GM18505 (cell line): ENCODE measurements around the gene TMEM238L.

Source experiments
- ATAC-seq: cut with Tn5 transposase; IDR thresholded peaks from one replicate; pipeline ENCODE4 v1.9.1; 2021; ENCODE audit not compliant: unreplicated experiment
- POLR2A ChIP-seq: IDR thresholded peaks from 4 replicates; pipeline ENCODE4 v1.6.1; 2011; ENCODE audit warnings: borderline replicate concordance; ENCODE audit not compliant: insufficient read depth, insufficient read length; ENCODE audit errors: extremely low read depth

Gene TMEM238L

GRCh38 chr17:10821770-10822169, 17.9 kb upstream of the TMEM238L start:
- TF ChIP-seq POLR2A, result no peak
- ATAC-seq, result no peak

GRCh38 chr17:10821054-10821453, 17.2 kb upstream of the TMEM238L start:
- no peak for ATAC-seq
- TF ChIP-seq POLR2A, result no peak

- TF ChIP-seq POLR2A, result no peak
Observed at GRCh38 chr17:10815319-10815718, 11.4 kb upstream of the TMEM238L start.

GRCh38 chr17:10814075-10814474, 10.2 kb upstream of the TMEM238L start:
- no peak for ATAC-seq
- no peak for TF ChIP-seq POLR2A

More at GRCh38 chr17:10815319-10815718, 11.4 kb upstream of the TMEM238L start:
- ATAC-seq, result no peak

GRCh38 chr17:10812674-10813073, 8.8 kb upstream of the TMEM238L start:
- no peak for ATAC-seq
- no peak for TF ChIP-seq POLR2A

GRCh38 chr17:10809605-10810004, 5.7 kb upstream of the TMEM238L start:
- ATAC-seq, result no peak
- no peak for TF ChIP-seq POLR2A

- no peak for TF ChIP-seq POLR2A
- ATAC-seq, result no peak
Observed at GRCh38 chr17:10807704-10808128, 3.8 kb upstream of the TMEM238L start.

- no peak for TF ChIP-seq POLR2A
- no peak for ATAC-seq
Observed at GRCh38 chr17:10806545-10807262, 2.8 kb upstream of the TMEM238L start.

GRCh38 chr17:10805911-10806310, 2.0 kb upstream of the TMEM238L start:
- ATAC-seq, result no peak
- no peak for TF ChIP-seq POLR2A

- ATAC-seq, result no peak
- TF ChIP-seq POLR2A, result no peak
Observed at GRCh38 chr17:10804546-10804945, 647 bp upstream of the TMEM238L start.

- no peak for ATAC-seq
Observed at GRCh38 chr17:10803350-10803749, 549 bp downstream of the TMEM238L start.

GRCh38 chr17:10802496-10803284, 1.2 kb downstream of the TMEM238L start:
- no peak for ATAC-seq
- no peak for TF ChIP-seq POLR2A

More at GRCh38 chr17:10803350-10803749, 549 bp downstream of the TMEM238L start:
- no peak for TF ChIP-seq POLR2A

- no peak for TF ChIP-seq POLR2A
- ATAC-seq, result no peak
Observed at GRCh38 chr17:10799407-10799806, 4.5 kb downstream of the TMEM238L start.

GRCh38 chr17:10798910-10799309, 5.0 kb downstream of the TMEM238L start:
- no peak for TF ChIP-seq POLR2A

More at GRCh38 chr17:10798910-10799309, 5.0 kb downstream of the TMEM238L start:
- ATAC-seq, result no peak
